ENCODE data around the gene HPSE.

Gene HPSE

DNA sequence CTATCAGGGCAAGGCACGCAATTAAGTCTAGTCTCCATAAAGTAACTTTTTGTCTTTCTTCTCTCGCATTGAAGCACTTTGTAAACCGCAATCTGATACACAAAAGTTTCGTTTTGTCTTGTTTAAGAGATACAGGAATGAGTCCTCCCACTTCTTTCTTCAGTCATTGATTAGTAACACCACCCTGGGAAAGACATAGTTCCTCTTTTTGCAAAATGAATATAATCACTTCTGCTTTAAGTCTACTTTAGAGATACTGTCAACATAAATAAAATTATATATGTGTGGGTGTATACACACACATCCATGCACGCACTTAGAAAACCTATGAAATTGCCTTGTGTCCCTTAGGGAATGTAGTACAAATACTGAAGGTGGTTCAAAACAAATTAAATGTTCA, 61.7 kb downstream of the HPSE start:
- in situ Hi-C loops (cut with HindIII; ENCODE audit: low sequenced_read_pairs): no loop called here
- TF ChIP-seq, protein P1, sequence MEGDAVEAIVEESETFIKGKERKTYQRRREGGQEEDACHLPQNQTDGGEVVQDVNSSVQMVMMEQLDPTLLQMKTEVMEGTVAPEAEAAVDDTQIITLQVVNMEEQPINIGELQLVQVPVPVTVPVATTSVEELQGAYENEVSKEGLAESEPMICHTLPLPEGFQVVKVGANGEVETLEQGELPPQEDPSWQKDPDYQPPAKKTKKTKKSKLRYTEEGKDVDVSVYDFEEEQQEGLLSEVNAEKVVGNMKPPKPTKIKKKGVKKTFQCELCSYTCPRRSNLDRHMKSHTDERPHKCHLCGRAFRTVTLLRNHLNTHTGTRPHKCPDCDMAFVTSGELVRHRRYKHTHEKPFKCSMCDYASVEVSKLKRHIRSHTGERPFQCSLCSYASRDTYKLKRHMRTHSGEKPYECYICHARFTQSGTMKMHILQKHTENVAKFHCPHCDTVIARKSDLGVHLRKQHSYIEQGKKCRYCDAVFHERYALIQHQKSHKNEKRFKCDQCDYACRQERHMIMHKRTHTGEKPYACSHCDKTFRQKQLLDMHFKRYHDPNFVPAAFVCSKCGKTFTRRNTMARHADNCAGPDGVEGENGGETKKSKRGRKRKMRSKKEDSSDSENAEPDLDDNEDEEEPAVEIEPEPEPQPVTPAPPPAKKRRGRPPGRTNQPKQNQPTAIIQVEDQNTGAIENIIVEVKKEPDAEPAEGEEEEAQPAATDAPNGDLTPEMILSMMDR (IDR thresholded peaks at IDR 0.05; ENCODE audit: low read depth, low read length): no peak
- DNase-seq (ENCODE audit: low read depth, low spot score): no peak
- no peak overlapping the region for H3K4me3 ChIP-seq (ENCODE audit: low read depth, low read length)

DNA sequence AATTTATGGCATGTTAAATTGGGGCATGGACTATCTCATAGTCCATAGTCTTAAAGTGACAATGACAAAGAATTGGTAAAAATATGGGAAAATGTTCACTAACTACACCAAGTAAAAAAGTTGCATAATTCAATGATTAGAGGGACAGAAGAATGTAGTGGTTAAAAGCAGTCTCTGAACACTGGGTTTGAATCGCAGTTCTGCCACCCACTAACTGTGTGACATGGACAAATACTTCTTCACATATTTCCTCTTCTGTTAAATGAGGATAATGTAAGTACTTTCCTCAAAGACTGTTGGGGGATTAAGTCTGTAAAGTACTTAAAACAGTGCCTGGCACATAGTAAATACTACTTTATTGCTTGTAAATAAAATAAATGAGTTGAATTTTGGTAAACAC, 65.4 kb downstream of the HPSE start:
- DNase-seq (ENCODE audit: low read depth, low spot score): no peak
- H3K4me3 ChIP-seq (ENCODE audit: low read depth, low read length): no peak overlapping the region
- in situ Hi-C loops (cut with HindIII; ENCODE audit: low sequenced_read_pairs): no loop called here

DNA sequence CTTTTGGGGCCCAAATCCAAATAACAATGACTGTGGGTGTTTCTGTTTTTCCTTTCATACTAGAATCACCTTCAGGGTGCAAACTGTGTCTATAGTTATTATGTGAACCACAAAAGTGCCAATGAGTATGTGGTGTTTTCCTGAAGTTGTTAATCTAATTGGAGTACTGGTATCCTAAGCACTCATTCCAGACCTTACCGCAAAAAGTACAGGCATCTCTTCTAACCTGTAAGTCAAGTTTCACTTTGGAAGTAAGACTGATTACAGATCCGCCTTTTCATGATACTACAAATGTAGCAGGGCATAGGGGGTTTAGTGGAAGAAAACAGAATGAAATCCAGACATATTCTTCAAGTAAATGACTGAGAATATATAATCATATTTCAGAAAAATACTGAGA, 66.2 kb downstream of the HPSE start:
- no peak for DNase-seq (ENCODE audit: low read depth, low spot score)
- TF ChIP-seq, protein P1 (IDR thresholded peaks at IDR 0.05; ENCODE audit: low read depth, low read length): no peak
- no peak overlapping the region for H3K4me3 ChIP-seq (ENCODE audit: low read depth, low read length)
- in situ Hi-C loops (cut with HindIII; ENCODE audit: low sequenced_read_pairs): no loop called here

More for the DNA sequence above, 65.4 kb downstream of the HPSE start:
- TF ChIP-seq, protein P1 (IDR thresholded peaks at IDR 0.05; ENCODE audit: low read depth, low read length): no peak

DNA sequence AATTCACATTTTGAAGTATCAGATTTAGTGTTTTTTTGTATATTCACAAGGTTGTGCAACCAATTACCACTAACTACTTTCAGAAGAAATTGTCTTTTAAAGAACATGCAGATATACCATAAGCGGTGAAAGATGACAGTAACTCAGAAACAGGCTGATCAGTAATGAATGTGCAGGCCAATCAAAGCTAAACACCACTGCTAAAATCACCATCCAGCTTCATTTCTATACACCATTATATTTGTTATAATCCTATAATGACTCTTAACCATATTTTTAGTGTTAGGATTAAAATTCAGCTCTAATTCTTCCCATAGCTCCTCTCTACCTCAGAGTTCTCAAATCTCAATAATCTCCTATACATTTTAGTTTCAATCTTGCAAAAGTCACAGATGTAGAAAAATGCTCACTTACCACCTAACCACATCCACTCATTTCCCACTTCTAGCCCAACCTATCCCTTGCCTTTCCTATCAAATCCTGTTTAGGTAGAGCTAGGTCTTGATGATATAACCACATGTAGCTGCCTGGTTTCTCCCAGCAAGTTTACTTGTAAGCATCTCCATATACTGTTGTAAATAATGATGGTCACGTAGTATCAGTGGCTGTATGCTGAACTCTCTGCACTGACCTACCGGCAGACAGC, 66.7 kb downstream of the HPSE start:
- in situ Hi-C loops (cut with HindIII; ENCODE audit: low sequenced_read_pairs): no loop called here
- H3K4me3 ChIP-seq (ENCODE audit: low read depth, low read length): no peak overlapping the region
- no peak for DNase-seq (ENCODE audit: low read depth, low spot score)
- TF ChIP-seq, protein P1 (IDR thresholded peaks at IDR 0.05; ENCODE audit: low read depth, low read length): no peak

DNA sequence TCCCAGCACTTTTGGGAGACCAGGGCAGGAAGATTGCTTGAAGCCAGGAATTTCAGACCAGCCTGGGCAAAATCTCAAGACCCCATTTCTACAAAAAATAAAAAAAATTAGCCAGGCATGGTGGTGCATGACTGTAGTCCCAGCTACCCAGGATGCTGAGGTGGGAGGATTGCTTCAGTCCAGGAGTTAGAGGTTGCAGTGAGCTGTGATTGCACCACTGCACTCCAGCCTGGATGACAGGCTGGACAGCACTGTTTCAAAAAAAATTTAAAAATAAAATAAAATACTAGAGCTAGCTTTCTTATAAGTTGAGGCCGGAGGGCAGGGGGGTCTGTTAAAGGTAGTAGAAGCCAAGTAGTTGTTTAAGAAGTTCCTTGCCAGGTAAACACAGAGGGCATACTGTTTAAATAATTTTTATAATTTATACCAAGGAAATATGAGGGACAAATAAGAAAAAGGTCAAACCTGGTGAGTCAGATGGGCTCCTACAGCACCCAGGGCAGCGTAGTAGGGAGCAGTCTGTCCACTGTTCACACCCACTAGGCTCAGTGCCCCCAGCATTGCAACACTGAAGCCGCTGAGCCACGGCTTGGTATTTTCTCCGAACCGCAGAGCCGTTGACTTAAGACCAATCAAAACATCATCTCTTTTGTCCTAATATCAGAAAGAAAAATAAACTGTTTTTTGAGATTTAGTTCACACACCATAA, 67.4 kb downstream of the HPSE start:
- in situ Hi-C loops (cut with HindIII; ENCODE audit: low sequenced_read_pairs): no loop called here
- TF ChIP-seq, protein P1 (IDR thresholded peaks at IDR 0.05; ENCODE audit: low read depth, low read length): no peak
- no peak overlapping the region for H3K4me3 ChIP-seq (ENCODE audit: low read depth, low read length)
- DNase-seq (ENCODE audit: low read depth, low spot score): peak; percentile 87

DNA sequence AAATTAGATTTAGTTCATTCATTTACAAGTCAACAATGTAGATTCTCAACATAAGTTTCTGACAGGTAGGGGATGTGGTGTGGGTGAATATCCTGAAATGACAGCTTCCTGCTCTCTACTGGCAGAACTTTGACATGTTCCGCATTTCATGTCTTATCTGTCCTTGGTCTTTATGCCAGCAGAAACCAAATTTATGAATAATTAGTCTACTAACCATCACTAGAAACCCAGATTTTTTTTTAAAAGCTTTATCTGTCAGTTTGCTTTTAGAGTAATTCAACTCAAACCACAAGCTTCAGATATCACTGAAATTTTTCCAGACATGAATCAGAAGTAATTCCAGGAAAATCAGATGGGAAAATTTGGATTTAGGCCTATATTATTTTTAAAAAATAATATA, 68.0 kb downstream of the HPSE start:
- in situ Hi-C loops (cut with HindIII; ENCODE audit: low sequenced_read_pairs): no loop called here
- TF ChIP-seq, protein P1 (IDR thresholded peaks at IDR 0.05; ENCODE audit: low read depth, low read length): no peak
- no peak overlapping the region for H3K4me3 ChIP-seq (ENCODE audit: low read depth, low read length)
- no peak for DNase-seq (ENCODE audit: low read depth, low spot score)

Data from astrocyte of the spinal cord (primary cell).